Kidney epithelial cell (primary cell): ENCODE results near the gene SLC11A1. TPM values are rescaled to one million over a fixed set of nuclear protein-coding genes. Genes with fewer than 3 reads are reported as not detected.

Experiments
- DNase-seq: peaks from one replicate; pipeline ENCODE4 v3.0.0-alpha.2; 2010; ENCODE audit warnings: low read depth
- H3K27me3 ChIP-seq: 2 replicates; pipeline ENCODE4 v1.6.0; 2011; ENCODE audit warnings: low read length; ENCODE audit not compliant: control insufficient read depth, insufficient read depth
- H3K36me3 ChIP-seq: 2 replicates; pipeline ENCODE4 v1.5.1; 2011; ENCODE audit warnings: low read length; ENCODE audit not compliant: control insufficient read depth, insufficient read depth
- H3K4me3 ChIP-seq: 2 replicates; pipeline ENCODE4 v1.5.1; 2011; ENCODE audit warnings: low read depth, mild to moderate bottlenecking, control low read depth, low read length
- total RNA-seq: library from RNA; depleted of rRNA; stranded (reverse); fragments of >200 nt; gene quantifications from 2 replicates; pipeline ENCODE4 v1.2.3, GENCODE V29; 2015
- TF ChIP-seq, protein P1 (sequence below): IDR thresholded peaks from 2 replicates; pipeline ENCODE4 v1.5.1; 2011; ENCODE audit warnings: mild to moderate bottlenecking, moderate library complexity, low read length, control low read depth, inconsistent platforms; ENCODE audit not compliant: insufficient read depth, poor library complexity, severe bottlenecking

The SLC11A1 gene
- total RNA-seq, 1 donor from 2014 or later: 0.21 TPM

DNA sequence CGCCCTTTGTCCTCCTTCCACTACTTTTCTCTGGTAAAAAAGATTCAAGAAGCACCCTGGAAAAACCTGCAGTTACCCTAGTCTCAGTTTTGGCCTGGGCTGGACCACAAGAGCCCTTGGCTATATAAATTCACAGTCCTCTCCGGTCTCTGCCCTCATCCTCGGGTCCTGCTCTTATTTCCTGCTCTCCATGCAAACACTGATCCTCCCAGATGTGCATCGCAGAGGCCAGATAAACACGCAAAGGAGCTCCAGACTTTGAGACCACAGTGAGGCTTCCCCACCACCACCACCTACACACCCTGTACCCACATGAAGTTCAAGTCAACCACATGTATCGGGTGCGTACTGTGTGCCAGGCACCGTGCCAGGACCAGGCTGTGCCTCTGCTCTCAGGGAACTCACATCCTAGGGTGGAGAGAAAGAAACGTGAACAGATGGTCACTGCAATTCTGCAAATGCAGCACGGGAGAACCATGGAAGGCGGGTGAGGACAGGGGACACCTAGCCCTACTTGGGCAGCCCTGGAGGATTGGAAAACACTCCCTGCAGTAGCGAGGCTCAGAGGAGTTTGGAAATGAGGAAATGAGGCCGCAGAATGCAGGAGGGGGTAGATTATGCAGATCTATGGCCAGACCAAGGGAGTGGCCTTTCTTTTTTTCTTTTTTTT, 25.0 kb downstream of the SLC11A1 start:
- no peaks in the 10 kb centered on the region for H3K36me3 ChIP-seq
- H3K4me3 ChIP-seq: peak overlapping the region; percentile 44
- no peaks in the 10 kb centered on the region for H3K27me3 ChIP-seq
- DNase-seq: no peak
- TF ChIP-seq, protein P1, sequence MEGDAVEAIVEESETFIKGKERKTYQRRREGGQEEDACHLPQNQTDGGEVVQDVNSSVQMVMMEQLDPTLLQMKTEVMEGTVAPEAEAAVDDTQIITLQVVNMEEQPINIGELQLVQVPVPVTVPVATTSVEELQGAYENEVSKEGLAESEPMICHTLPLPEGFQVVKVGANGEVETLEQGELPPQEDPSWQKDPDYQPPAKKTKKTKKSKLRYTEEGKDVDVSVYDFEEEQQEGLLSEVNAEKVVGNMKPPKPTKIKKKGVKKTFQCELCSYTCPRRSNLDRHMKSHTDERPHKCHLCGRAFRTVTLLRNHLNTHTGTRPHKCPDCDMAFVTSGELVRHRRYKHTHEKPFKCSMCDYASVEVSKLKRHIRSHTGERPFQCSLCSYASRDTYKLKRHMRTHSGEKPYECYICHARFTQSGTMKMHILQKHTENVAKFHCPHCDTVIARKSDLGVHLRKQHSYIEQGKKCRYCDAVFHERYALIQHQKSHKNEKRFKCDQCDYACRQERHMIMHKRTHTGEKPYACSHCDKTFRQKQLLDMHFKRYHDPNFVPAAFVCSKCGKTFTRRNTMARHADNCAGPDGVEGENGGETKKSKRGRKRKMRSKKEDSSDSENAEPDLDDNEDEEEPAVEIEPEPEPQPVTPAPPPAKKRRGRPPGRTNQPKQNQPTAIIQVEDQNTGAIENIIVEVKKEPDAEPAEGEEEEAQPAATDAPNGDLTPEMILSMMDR: no peak

DNA sequence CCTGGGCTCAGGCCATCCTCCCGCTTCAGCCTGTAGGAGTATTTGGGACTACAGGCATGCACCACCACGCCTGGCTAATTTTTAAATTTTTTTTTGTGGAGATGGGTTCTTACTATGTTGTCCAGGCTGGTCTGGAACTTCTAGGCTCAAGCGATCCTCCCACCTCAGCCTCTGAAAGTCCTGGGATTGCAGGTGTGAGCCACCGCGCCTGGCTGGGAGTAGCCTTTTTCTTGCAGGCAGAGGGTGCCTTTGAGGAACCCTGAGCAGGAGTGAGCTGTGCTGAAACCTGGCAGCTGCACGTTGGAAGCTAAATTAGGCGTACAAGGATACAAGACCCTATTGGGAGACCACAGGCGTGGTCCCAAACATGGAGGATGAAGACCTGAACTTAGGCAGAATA, 25.6 kb downstream of the SLC11A1 start:
- no peaks in the 10 kb centered on the region for H3K27me3 ChIP-seq
- TF ChIP-seq, protein P1: no peak
- H3K36me3 ChIP-seq: no peaks in the 10 kb centered on the region
- no peak for DNase-seq
- H3K4me3 ChIP-seq: no peak overlapping the region

DNA sequence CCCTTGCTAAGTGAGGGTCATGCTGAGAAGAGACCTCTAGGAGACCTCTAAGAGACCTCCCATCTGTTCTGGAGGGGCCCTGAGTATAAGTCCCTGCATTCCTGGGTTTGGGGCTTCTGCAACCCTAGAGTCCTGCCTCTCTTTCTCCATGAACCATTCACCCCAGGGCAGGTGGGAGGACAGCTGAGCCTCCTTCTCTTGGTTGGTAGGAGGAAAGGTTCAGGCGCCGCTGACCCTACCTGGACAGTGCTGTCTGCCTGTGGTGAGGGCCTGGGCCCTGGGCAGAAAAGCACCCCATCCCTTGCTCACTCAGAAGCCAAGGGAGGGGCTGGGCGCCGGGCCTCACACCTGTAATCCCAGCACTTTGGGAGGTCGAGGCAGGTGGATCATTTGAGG, 36.2 kb downstream of the SLC11A1 start:
- no peaks in the 10 kb centered on the region for H3K36me3 ChIP-seq
- no peak for DNase-seq
- H3K27me3 ChIP-seq: no peaks in the 10 kb centered on the region
- TF ChIP-seq, protein P1: no peak
- H3K4me3 ChIP-seq: no peak overlapping the region

DNA sequence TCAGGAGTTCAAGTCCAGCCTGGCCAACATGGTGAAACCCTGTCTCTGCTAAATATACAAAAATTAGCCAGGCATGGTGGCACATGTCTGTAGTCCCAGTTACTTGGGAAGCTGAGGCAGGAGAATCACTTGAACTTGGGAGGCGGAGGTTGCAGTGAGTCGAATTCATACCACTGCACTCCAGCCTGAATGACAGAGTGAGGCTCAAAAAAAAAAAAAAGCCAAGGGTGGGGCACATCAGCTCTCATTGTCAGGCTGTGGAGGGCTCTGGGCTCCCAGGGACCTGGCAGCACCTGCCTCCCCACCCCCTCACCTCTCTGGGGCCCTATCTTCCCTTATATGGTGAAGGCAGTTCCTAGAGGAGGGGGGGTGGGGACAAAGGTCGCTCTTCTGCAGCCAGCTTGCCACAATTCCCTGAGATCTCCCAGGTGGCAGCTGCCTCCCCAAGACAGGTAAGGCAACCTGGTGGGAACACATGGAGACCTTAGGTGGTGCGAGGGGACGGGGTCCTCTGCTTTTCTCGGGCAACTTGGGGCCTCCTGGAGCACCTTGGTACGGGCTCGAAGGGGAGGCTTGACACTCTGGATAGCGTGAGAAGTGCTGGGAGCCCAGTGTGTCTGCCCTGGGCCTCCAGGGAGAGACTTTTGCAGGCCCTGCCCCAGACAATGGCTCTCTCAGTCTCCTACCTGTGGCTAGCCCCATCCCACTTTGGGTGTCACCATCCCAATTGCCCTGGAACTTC, 36.8 kb downstream of the SLC11A1 start, which contains the start of gene VIL1:
Gene VIL1 (plus strand): TSS at position 407 of the 742 bp plus-strand sequence. CDS start 4,656 bp downstream, outside the sequence.
- Histone ChIP-seq H3K36me3 (no peaks in the 10 kb centered on the region), H3K27me3 (no peaks in the 10 kb centered on the region), H3K4me3 (no peak within 1 kb of the TSS)
- TF ChIP-seq, protein P1: no peak
- DNase-seq: no peak

DNA sequence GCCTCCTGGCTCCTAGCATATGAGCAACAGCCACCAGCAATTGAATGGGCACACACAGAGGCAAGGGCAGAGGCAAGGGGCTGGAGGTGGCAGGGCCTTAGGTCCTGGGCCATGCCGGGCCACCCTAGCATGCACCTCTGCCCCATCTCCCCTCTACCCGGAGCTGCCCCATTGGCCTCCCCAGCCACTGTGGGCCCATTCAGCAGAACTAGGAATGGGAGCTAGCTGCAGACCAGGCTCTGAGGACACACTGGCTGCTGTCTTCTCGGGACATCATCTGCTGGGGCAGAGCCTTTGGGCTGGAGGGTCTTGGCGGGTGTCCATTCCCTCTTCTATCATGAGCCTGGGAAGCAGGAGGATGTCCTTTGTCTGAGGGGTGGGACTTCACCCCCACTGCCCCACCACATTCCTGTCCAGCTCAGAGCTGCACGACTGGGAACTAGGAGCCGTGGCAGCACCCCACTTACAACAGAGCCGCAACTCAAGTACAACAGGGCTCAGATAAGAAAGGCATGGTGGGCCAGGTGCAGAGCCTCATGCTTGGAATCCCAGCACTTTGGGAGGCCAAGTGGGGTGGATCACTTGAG, 37.6 kb downstream of the SLC11A1 start:
- TF ChIP-seq, protein P1: no peak
- Histone ChIP-seq H3K36me3 (no peaks in the 10 kb centered on the region), H3K4me3 (no peak overlapping the region), H3K27me3 (no peaks in the 10 kb centered on the region)
- DNase-seq: no peak
